ENCODE measurements around the gene CASP4. TPM values are rescaled to one million over a fixed set of nuclear protein-coding genes. Genes with fewer than 3 reads are reported as not detected.

CASP4 gene
- total and polyA plus RNA-seq, 7 donors: 5.5 to 113 (median 11.8) TPM

Other genes with a start within 250 kb of the CASP4 start
- not detected for gene CASP12, start 70.1 kb downstream of the CASP4 start, total RNA-seq
- gene CASP12, start 70.1 kb downstream of the CASP4 start, polyA plus RNA-seq: under 1 TPM in 2 of 3 donors, not detected in 1; 0.10 to 0.38 TPM
- gene CASP5, start 54.6 kb upstream of the CASP4 start, total RNA-seq: not detected
- gene CASP5, start 54.6 kb upstream of the CASP4 start, polyA plus RNA-seq: under 1 TPM in 1 of 3 donors, not detected in 2; 0.05 TPM
- gene CASP1, start 66.6 kb upstream of the CASP4 start, total RNA-seq: 10 to 100 TPM in 1 of 4 donors, 1 to 10 TPM in 3; 1.6 to 10.2 (median 4.3) TPM
- gene CASP1, start 66.6 kb upstream of the CASP4 start, polyA plus RNA-seq: 1 to 10 TPM; 2.6 to 4.5 (median 3.3) TPM
- gene CARD16, start 76.8 kb upstream of the CASP4 start, total RNA-seq: 1 to 10 TPM; 2.5 to 6.9 (median 3.7) TPM
- gene CARD16, start 76.8 kb upstream of the CASP4 start, polyA plus RNA-seq: 1 to 10 TPM; 4.1 to 4.7 (median 4.6) TPM
- gene CARD18, start 171.2 kb upstream of the CASP4 start, total RNA-seq: not detected
- not detected for gene CARD18, start 171.2 kb upstream of the CASP4 start, polyA plus RNA-seq